Gastroesophageal sphincter (tissue), 4 donors: ENCODE measurements around the gene TNNT3. TPM values are rescaled to one million over a fixed set of nuclear protein-coding genes. Genes with fewer than 3 reads are reported as not detected.

Experiments used
- ATAC-seq: fragments of 150-250 bp; one replicate; pipeline ENCODE4 v1.9.1; 2016; ENCODE audit warnings: mild to moderate bottlenecking, moderate library complexity
- H3K27ac ChIP-seq, 4 donors: fragments of 200-600 bp; sonication (generic) in 3 of 4; 1 replicate in 3 of 4; 2 replicates in 1 of 4; pipeline ENCODE4 v1.5.1; 2016 to 2019
- H3K27me3 ChIP-seq: fragments of 200-600 bp; sonication (generic); one replicate; pipeline ENCODE4 v1.5.1; 2019
- H3K36me3 ChIP-seq, 2 donors: fragments of 200-600 bp; sonication (generic); one replicate each; pipeline ENCODE4 v1.5.1; 2019; ENCODE audit warnings: control low read depth in 1 of 2
- H3K4me1 ChIP-seq, 3 donors: fragments of 200-600 bp; sonication (generic); 1 replicate in 2 of 3; 2 replicates in 1 of 3; pipeline ENCODE4 v1.5.1; 2016 to 2019; ENCODE audit warnings: control low read depth in 2 of 3
- H3K4me3 ChIP-seq, 2 donors: fragments of 200-600 bp; sonication (generic); one replicate each; pipeline ENCODE4 v1.5.1; 2019; ENCODE audit warnings: mild to moderate bottlenecking in 1 of 2, moderate library complexity in 1 of 2
- H3K9me3 ChIP-seq, 3 donors: fragments of 200-600 bp; sonication (generic); one replicate each; pipeline ENCODE4 v1.5.1; 2017 to 2019; ENCODE audit warnings: control low read depth in 2 of 3
- EP300 ChIP-seq: sonication (generic); formaldehyde crosslinking; IDR thresholded peaks from one replicate; pipeline ENCODE4 v1.6.1; 2017; ENCODE audit warnings: antibody characterized with exemption, mild to moderate bottlenecking
- POLR2A ChIP-seq, 2 donors: fragments of 450-650 bp; IDR thresholded peaks; one replicate each; pipeline ENCODE4 v1.6.1; 2017; ENCODE audit warnings: antibody characterized with exemption in 2 of 2, mild to moderate bottlenecking in 2 of 2, moderate library complexity in 1 of 2
- POLR2AphosphoS5 ChIP-seq: sonication (generic); formaldehyde crosslinking; IDR thresholded peaks from one replicate; pipeline ENCODE4 v1.6.1; 2017; ENCODE audit warnings: antibody characterized with exemption
- WGBS, 2 donors: methylation state at CpG; one replicate each; pipeline ENCODE4 v1.1.5; 2018; ENCODE audit warnings: low coverage in 1 of 2; 5-methylcytosine and 5-hydroxymethylcytosine counted together
- total RNA-seq, 4 donors: library from RNA; depleted of rRNA; stranded (reverse); fragments of >200 nt; gene quantifications; one replicate each; pipeline ENCODE4 v1.1.0, GENCODE V29; 2016
- TF ChIP-seq, protein P1 (sequence below), 4 experiments: fragments of 200-600 bp in 2 of 4; fragments of 450-650 bp in 2 of 4; sonication (generic) in 1 of 4; IDR thresholded peaks; one replicate each; pipeline ENCODE4 v1.5.1; 2017 to 2019; ENCODE audit warnings: antibody characterized with exemption in 4 of 4, mild to moderate bottlenecking in 2 of 4, moderate library complexity in 2 of 4

The TNNT3 gene
- total RNA-seq, 4 donors from 2014 or later: 1.7 to 4.3 (median 2.5) TPM

DNA sequence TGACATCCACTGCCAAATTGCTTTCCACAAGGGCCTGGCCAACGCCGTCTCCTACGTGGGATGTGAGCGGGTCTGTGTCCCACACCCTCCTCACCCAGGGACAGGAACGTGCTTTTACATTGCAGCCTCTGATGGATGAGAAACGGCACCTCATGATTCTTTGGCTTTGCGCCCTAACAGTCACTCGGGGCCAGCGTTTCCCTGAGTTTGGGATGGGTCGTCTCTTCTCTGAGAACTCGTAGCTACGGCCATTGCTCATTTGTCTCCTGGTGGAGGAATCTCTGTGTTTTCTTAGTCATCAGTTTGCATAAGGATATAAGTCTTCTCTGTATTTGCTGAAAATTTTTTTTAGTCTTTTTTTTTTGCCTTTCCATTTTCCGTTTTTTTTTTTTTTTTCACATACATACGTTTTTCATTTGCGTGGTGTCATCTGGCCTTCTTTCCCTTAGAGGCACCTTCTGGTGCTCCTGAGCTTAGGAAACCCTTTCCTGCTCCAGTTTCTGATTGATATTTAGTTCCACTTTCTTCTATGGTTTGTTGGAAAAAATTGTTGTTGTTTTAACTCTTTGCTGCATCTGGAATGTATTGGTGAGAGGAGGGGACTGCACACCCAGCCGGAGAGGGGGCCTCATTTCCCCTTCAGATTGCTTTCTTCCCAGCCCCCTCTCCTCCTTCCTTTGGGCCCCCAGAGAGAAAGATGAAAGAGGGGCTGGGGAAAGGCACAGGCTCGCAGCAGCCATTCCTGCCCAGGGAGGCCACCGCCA is 12.0 kb downstream of the TNNT3 start:
- H3K4me3 ChIP-seq: no peak overlapping the region
- TF ChIP-seq, protein P1, sequence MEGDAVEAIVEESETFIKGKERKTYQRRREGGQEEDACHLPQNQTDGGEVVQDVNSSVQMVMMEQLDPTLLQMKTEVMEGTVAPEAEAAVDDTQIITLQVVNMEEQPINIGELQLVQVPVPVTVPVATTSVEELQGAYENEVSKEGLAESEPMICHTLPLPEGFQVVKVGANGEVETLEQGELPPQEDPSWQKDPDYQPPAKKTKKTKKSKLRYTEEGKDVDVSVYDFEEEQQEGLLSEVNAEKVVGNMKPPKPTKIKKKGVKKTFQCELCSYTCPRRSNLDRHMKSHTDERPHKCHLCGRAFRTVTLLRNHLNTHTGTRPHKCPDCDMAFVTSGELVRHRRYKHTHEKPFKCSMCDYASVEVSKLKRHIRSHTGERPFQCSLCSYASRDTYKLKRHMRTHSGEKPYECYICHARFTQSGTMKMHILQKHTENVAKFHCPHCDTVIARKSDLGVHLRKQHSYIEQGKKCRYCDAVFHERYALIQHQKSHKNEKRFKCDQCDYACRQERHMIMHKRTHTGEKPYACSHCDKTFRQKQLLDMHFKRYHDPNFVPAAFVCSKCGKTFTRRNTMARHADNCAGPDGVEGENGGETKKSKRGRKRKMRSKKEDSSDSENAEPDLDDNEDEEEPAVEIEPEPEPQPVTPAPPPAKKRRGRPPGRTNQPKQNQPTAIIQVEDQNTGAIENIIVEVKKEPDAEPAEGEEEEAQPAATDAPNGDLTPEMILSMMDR (IDR thresholded peaks at IDR 0.05): no peak
- TF ChIP-seq POLR2A (IDR thresholded peaks at IDR 0.05) (no peak), EP300 (no peak), POLR2AphosphoS5 (no peak)
- peaks cover 0 to 32% (median 16%) of the 10 kb centered on the region in 3 donors for H3K4me1 ChIP-seq
- ATAC-seq: peak; percentile 29
- no peaks in the 10 kb centered on the region for H3K9me3 ChIP-seq
- H3K36me3 ChIP-seq: no peaks in the 10 kb centered on the region
- H3K27me3 ChIP-seq: no peaks in the 10 kb centered on the region
- H3K27ac ChIP-seq: peak overlapping the region in 2 of 4 donors; percentile 14 to 74
- WGBS, 2 donors: 24 to 31% methylated on average over 11 to 15 of the region's 18 CpGs

- Histone ChIP-seq H3K36me3 (no peaks in the 10 kb centered on the region), H3K9me3 (no peaks in the 10 kb centered on the region), H3K27ac (peak overlapping the region in 2 of 4 donors; percentile 14 to 74), H3K27me3 (no peaks in the 10 kb centered on the region), H3K4me3 (no peak overlapping the region), H3K4me1 (peaks cover 0 to 26% (median 12%) of the 10 kb centered on the region in 3 donors)
- WGBS, 2 donors: 68 to 71% methylated on average over 1 to 5 of the region's 11 CpGs
- no peak for ATAC-seq
- no peak for TF ChIP-seq EP300
- TF ChIP-seq, protein P1 (IDR thresholded peaks at IDR 0.05): no peak
- TF ChIP-seq POLR2AphosphoS5: no peak
- TF ChIP-seq POLR2A (IDR thresholded peaks at IDR 0.05): no peak
These were observed 12.6 kb downstream of the TNNT3 start for GRCh38 chr11:1932105-1932480.

- Histone ChIP-seq H3K4me1 (peaks cover 0 to 21% (median 7%) of the 10 kb centered on the region in 3 donors), H3K27ac (peak overlapping the region in 1 of 4 donors; percentile 74)
These were observed 13.2 kb downstream of the TNNT3 start for GRCh38 chr11:1932681-1933080.

DNA sequence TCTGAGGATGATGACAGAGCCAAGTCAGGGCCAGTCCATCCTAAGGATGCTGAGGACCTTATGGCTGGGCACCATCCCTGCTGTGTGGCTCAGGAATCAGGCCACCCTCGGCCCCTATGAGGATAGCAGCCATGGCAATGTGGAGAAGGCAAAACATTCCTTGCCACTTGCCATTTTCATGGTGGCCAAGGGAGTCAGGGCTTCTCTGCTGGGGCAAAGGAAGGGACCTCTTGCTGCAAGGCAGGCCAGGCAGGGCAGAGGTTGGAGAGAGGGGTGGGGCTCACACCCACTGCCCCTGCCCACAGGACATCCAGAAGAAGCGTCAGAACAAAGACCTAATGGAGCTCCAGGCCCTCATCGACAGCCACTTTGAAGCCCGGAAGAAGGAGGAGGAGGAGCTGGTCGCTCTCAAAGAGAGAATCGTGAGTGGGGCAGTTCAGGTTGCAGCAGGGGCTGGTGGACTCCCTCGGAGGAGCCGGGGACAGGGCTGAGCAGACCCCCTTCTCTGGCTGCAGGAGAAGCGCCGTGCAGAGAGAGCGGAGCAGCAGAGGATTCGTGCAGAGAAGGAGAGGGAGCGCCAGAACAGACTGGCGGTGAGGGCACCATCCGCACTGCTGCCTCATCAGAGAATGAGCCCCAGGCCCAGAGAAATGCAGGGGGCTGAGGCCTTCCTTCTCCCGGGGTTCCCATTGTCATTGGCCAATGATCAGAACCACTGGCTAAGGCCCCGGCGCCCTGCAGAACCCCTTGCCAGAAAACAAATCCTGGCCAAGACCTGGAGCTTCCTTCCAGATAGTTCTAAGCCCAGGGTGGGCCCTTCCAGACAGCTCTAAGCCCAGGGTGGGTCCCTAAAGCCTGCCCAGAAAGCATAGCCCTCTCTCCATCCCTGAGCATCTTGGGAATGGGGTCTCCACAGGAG is 14.2 kb downstream of the TNNT3 start:
- Histone ChIP-seq H3K9me3 (no peaks in the 10 kb centered on the region), H3K36me3 (no peaks in the 10 kb centered on the region), H3K27ac (no peak overlapping the region), H3K4me1 (peaks cover 0 to 17% (median 0%) of the 10 kb centered on the region in 3 donors), H3K4me3 (no peak overlapping the region), H3K27me3 (peaks cover 13% of the 10 kb centered on the region)
- TF ChIP-seq, protein P1 (IDR thresholded peaks at IDR 0.05): no peak
- TF ChIP-seq EP300: no peak
- no peak for TF ChIP-seq POLR2A (IDR thresholded peaks at IDR 0.05)
- no peak for TF ChIP-seq POLR2AphosphoS5
- no peak for ATAC-seq
- 60 to 96% methylated on average over 2 to 10 of the region's 18 CpGs for WGBS, 2 donors

More at GRCh38 chr11:1932681-1933080, 13.2 kb downstream of the TNNT3 start:
- TF ChIP-seq POLR2AphosphoS5 (no peak), EP300 (no peak), POLR2A (IDR thresholded peaks at IDR 0.05) (no peak)
- TF ChIP-seq, protein P1 (IDR thresholded peaks at IDR 0.05): no peak
- no peak for ATAC-seq
- Histone ChIP-seq H3K36me3 (no peaks in the 10 kb centered on the region), H3K9me3 (no peaks in the 10 kb centered on the region), H3K27me3 (peaks cover 3% of the 10 kb centered on the region), H3K4me3 (no peak overlapping the region)
- 97 to 100% methylated on average over 4 of the region's 4 CpGs for WGBS, 2 donors
